H1 (cell line): ENCODE measurements around the gene GNG5. TPM values are rescaled to one million over a fixed set of nuclear protein-coding genes. Genes with fewer than 3 reads are reported as not detected.

Source experiments
- CBX8 ChIP-seq: fragments of 300-800, 300-1000 bp; sonication (generic); IDR thresholded peaks from 2 replicates; pipeline ENCODE4 v1.7.1; 2016; ENCODE audit warnings: low read depth, low read length, borderline replicate concordance
- JUND ChIP-seq: IDR thresholded peaks from 2 replicates; pipeline ENCODE4 v1.6.1; 2011; ENCODE audit warnings: mild to moderate bottlenecking, improper control_type of control experiment, low read length
- POLR2AphosphoS5 ChIP-seq: IDR thresholded peaks from 2 replicates; pipeline ENCODE4 v1.6.1; 2011; ENCODE audit warnings: low read depth, low read length
- RNF2 ChIP-seq: fragments of 200-900, 300-1000 bp; sonication (generic); IDR thresholded peaks from 2 replicates; pipeline ENCODE4 v1.7.1; 2016; ENCODE audit warnings: borderline replicate concordance, low read depth, mild to moderate bottlenecking, antibody characterized with exemption, low read length; ENCODE audit not compliant: poor library complexity, severe bottlenecking; ENCODE audit errors: missing control alignments
- polyA plus RNA-seq, 7 experiments: library from polyadenylated mRNA; depleted of rRNA in 3 of 7; stranded (reverse) in 5 of 7; unstranded in 2 of 7; fragments of >200 nt in 5 of 7; fragments of 200-250 nt in 2 of 7; gene quantifications; 1 replicate in 5 of 7; 2 replicates in 1 of 7; 4 replicates in 1 of 7; pipeline versions ENCODE4 v1.2.1 to v1.2.3, GENCODE V29; 2011 to 2013; ENCODE audit warnings: missing spikeins in 2 of 7, mixed read lengths in 2 of 7
- total RNA-seq: library from RNA; stranded (reverse); fragmentation: NEBNext Ultra II Directional; extraction: Animal tissue kit (Norgen Biotek cat#: 25700); gene quantifications from 2 replicates; pipeline ENCODE4 v1.2.1, GENCODE V29; 2021

The GNG5 gene
- total and polyA plus RNA-seq, 2 of the 8 experiments (the other 6 are each of a cell fraction or from before 2014, with no cell fraction given): 94.0 to 104 TPM

- TF ChIP-seq CBX8: no peak
- no peak for TF ChIP-seq POLR2AphosphoS5
- no peak for TF ChIP-seq RNF2
- no peak for TF ChIP-seq JUND
- TF ChIP-seq, all 59 proteins: peak for 0
These were observed 4.3 kb upstream of the GNG5 start (continued) for GRCh38 chr1:84510668-84511067.
